Testis (tissue), 2 donors: Measurements from ENCODE around the gene RAB3C.

Experiments used
- CTCF ChIP-seq, 3 experiments: fragments of 450-650 bp in 2 of 3; fragments of 200-600 bp in 1 of 3; sonication (generic) in 1 of 3; IDR thresholded peaks; one replicate each; pipeline ENCODE4 v1.5.1; 2016 to 2019; ENCODE audit warnings: antibody characterized with exemption in 3 of 3, mild to moderate bottlenecking in 2 of 3, moderate library complexity in 1 of 3
- POLR2A ChIP-seq: fragments of 450-650 bp; IDR thresholded peaks from one replicate; pipeline ENCODE4 v1.6.1; 2017; ENCODE audit warnings: antibody characterized with exemption, mild to moderate bottlenecking, moderate library complexity

- TF ChIP-seq POLR2A, result no peak
- TF ChIP-seq CTCF (IDR thresholded peaks at IDR 0.05), result no peak
Measured at GRCh38 chr5:58640011-58640410, 57.1 kb downstream of the RAB3C start.
